Spleen (tissue), 7 donors: ENCODE data around the gene POMT1.
"Not testable (repeated sequence)": the region's sequence is repeated elsewhere in the genome, so short reads cannot be mapped to it uniquely, and the experiment has no call there.

ENCODE experiments used
- CTCF ChIP-seq, 11 experiments: fragments of 200-600 bp in 7 of 11; fragments of 450-650 bp in 4 of 11; sonication (generic) in 4 of 11; IDR thresholded peaks in 8 of 11; conservative IDR thresholded peaks in 3 of 11; 1 replicate in 7 of 11; 2 replicates in 4 of 11; pipeline versions ENCODE4 v1.4.0 to v1.8.0; 2016 to 2021; ENCODE audit warnings: antibody characterized with exemption in 11 of 11, inconsistent platforms in 4 of 11, mild to moderate bottlenecking in 1 of 11
- POLR2A ChIP-seq, 3 donors: fragments of 450-650 bp; IDR thresholded peaks; one replicate each; pipeline ENCODE4 v1.5.1; 2017; ENCODE audit warnings: antibody characterized with exemption in 3 of 3, mild to moderate bottlenecking in 1 of 3
- donor health status: DM: no; HTN: no; CAD: no; lungs with moderate emphysema.
- donor health status: DM: no; HTN: no; CAD: no.
- donor health status: DM: no; HTN: no; CAD: no.

GRCh38 chr9:131455655-131456054 is 47.1 kb upstream of the POMT1 start:
- not testable (repeated sequence) for TF ChIP-seq CTCF (IDR thresholded peaks at IDR 0.05 in 8 of 11, conservative IDR thresholded peaks at IDR 0.05 in 3 of 11); POLR2A (IDR thresholded peaks at IDR 0.05)
